PC-3 (cell line): ENCODE measurements around the gene HES7.

Experiments used
- CTCF ChIP-seq: fragments of 300-600 bp; sonication (generic); conservative IDR thresholded peaks from 2 replicates; pipeline ENCODE4 v1.5.1; 2017; ENCODE audit warnings: antibody characterized with exemption, low read depth, mild to moderate bottlenecking, low read length
- EZH2 ChIP-seq: fragments of 300-600 bp; sonication (generic); IDR thresholded peaks from one replicate; pipeline ENCODE4 v1.6.1; 2017; ENCODE audit warnings: antibody characterized with exemption, mild to moderate bottlenecking, low read length; ENCODE audit not compliant: unreplicated experiment
- EZH2phosphoT487 ChIP-seq: fragments of 300-600 bp; sonication (generic); IDR thresholded peaks from 2 replicates; pipeline ENCODE4 v1.6.1; 2018; ENCODE audit warnings: mild to moderate bottlenecking, antibody characterized with exemption, low read length, borderline replicate concordance

GRCh38 chr17:8122924-8123694 is 797 bp downstream of the HES7 start:
- no peak for TF ChIP-seq CTCF
- TF ChIP-seq EZH2: no peak
- TF ChIP-seq EZH2phosphoT487: no peak
